Epithelial cell of proximal tubule (primary cell): ENCODE results near the gene TBC1D8. TPM values are rescaled to one million over a fixed set of nuclear protein-coding genes. Genes with fewer than 3 reads are reported as not detected.

Experiments
- DNase-seq: peaks from one replicate; pipeline ENCODE4 v3.0.0-alpha.2; 2011; ENCODE audit warnings: low read depth
- H3K4me3 ChIP-seq: 2 replicates; pipeline ENCODE4 v1.5.1; 2011; ENCODE audit warnings: low read depth, mild to moderate bottlenecking, low read length
- CTCF ChIP-seq: conservative IDR thresholded peaks from 2 replicates; pipeline ENCODE4 v1.5.1; 2012; ENCODE audit warnings: low read depth, mild to moderate bottlenecking, low read length
- total RNA-seq: library from RNA; depleted of rRNA; stranded (reverse); fragments of >200 nt; gene quantifications from 2 replicates; pipeline ENCODE4 v1.2.3, GENCODE V29; 2015

Gene TBC1D8
- total RNA-seq, 1 donor from 2014 or later, result 20.5 TPM

- no peak for DNase-seq
- no peak for TF ChIP-seq CTCF
- no peak overlapping the region for H3K4me3 ChIP-seq
These were observed 61.0 kb downstream of the TBC1D8 start for GRCh38 chr2:101089942-101090799.

GRCh38 chr2:101089419-101089818, 61.8 kb downstream of the TBC1D8 start:
- H3K4me3 ChIP-seq, result no peak overlapping the region
- no peak for DNase-seq
- no peak for TF ChIP-seq CTCF

GRCh38 chr2:101087638-101088037, 63.5 kb downstream of the TBC1D8 start:
- no peak for TF ChIP-seq CTCF
- no peak overlapping the region for H3K4me3 ChIP-seq
- no peak for DNase-seq

- no peak overlapping the region for H3K4me3 ChIP-seq
- TF ChIP-seq CTCF, result no peak
- DNase-seq, result no peak
These were observed 67.6 kb downstream of the TBC1D8 start for GRCh38 chr2:101083613-101084012.

GRCh38 chr2:101082998-101083397, 68.2 kb downstream of the TBC1D8 start:
- TF ChIP-seq CTCF, result no peak
- no peak overlapping the region for H3K4me3 ChIP-seq
- DNase-seq, result no peak

- H3K4me3 ChIP-seq, result no peak overlapping the region
- no peak for DNase-seq
- TF ChIP-seq CTCF, result no peak
These were observed 69.7 kb downstream of the TBC1D8 start for GRCh38 chr2:101081375-101081907.
